Measurements from ENCODE around the gene CDH7. TPM values are rescaled to one million over a fixed set of nuclear protein-coding genes. Genes with fewer than 3 reads are reported as not detected.

The CDH7 gene
- total RNA-seq, 2 donors from 2014 or later, result 0.18 to 0.57 TPM

- H3K9me3 ChIP-seq (ENCODE audit: control insufficient read depth, low read length), result no peaks in the 10 kb centered on the region
- no peak overlapping the region for H3K4me3 ChIP-seq (ENCODE audit: low read length)
- Mint-ChIP-seq H3K4me1 (no peaks in the 10 kb centered on the region), H3K27me3 (ENCODE audit: insufficient read depth) (no peaks in the 10 kb centered on the region), H3K36me3 (ENCODE audit: low read depth) (no peaks in the 10 kb centered on the region), H3K27ac (no peak overlapping the region), H3K9me3 (no peaks in the 10 kb centered on the region), H3K4me3 (no peak overlapping the region)
- no peak overlapping the region for H3K27ac ChIP-seq (ENCODE audit: low read depth, low read length)
- H3K27me3 ChIP-seq (ENCODE audit: control insufficient read depth, insufficient read depth, low read length, poor library complexity, severe bottlenecking), result no peaks in the 10 kb centered on the region
- TF ChIP-seq CTCF (conservative IDR thresholded peaks at IDR 0.05), result no peak
- 95% methylated on average over 2 of the region's 2 CpGs; no CpG with 5 or more reads in 1 of the 2 experiments for WGBS, 2 experiments (ENCODE audit: insufficient coverage in 1 of 2, insufficient read length in 1 of 2)
- H3K4me1 ChIP-seq (ENCODE audit: control insufficient read depth, insufficient read depth, low read length), result no peaks in the 10 kb centered on the region
- no peak for DNase-seq
- no peaks in the 10 kb centered on the region for H3K36me3 ChIP-seq (ENCODE audit: control insufficient read depth, insufficient read depth, low read length)
- no peak overlapping the region for H3K9ac ChIP-seq (ENCODE audit: extremely low read depth, low read length, poor library complexity, severe bottlenecking)
These were observed 11.7 kb downstream of the CDH7 start for GRCh38 chr18:65762556-65762955.

- H3K4me3 ChIP-seq (ENCODE audit: low read length), result no peak overlapping the region
- H3K4me1 ChIP-seq (ENCODE audit: control insufficient read depth, insufficient read depth, low read length), result peaks cover 5% of the 10 kb centered on the region
- WGBS, 2 experiments (ENCODE audit: insufficient coverage in 1 of 2, insufficient read length in 1 of 2), result 86 to 100% methylated on average over 1 to 2 of the region's 2 CpGs
- H3K9me3 Mint-ChIP-seq, result no peaks in the 10 kb centered on the region
- H3K36me3 Mint-ChIP-seq (ENCODE audit: low read depth), result no peaks in the 10 kb centered on the region
- H3K4me1 Mint-ChIP-seq, result peaks cover 12% of the 10 kb centered on the region
- H3K27me3 Mint-ChIP-seq (ENCODE audit: insufficient read depth), result no peaks in the 10 kb centered on the region
- no peak for TF ChIP-seq CTCF (conservative IDR thresholded peaks at IDR 0.05)
- no peak overlapping the region for H3K27ac Mint-ChIP-seq
- no peak overlapping the region for H3K4me3 Mint-ChIP-seq
- DNase-seq, result no peak
- H3K27ac ChIP-seq (ENCODE audit: low read depth, low read length), result no peak overlapping the region
- no peaks in the 10 kb centered on the region for H3K36me3 ChIP-seq (ENCODE audit: control insufficient read depth, insufficient read depth, low read length)
- no peak overlapping the region for H3K9ac ChIP-seq (ENCODE audit: extremely low read depth, low read length, poor library complexity, severe bottlenecking)
- no peaks in the 10 kb centered on the region for H3K27me3 ChIP-seq (ENCODE audit: control insufficient read depth, insufficient read depth, low read length, poor library complexity, severe bottlenecking)
- no peaks in the 10 kb centered on the region for H3K9me3 ChIP-seq (ENCODE audit: control insufficient read depth, low read length)
These were observed 16.6 kb downstream of the CDH7 start for GRCh38 chr18:65767406-65767805.

- H3K36me3 ChIP-seq (ENCODE audit: control insufficient read depth, insufficient read depth, low read length), result no peaks in the 10 kb centered on the region
- no peaks in the 10 kb centered on the region for H3K9me3 Mint-ChIP-seq
- H3K4me1 Mint-ChIP-seq, result peaks cover 12% of the 10 kb centered on the region
These were observed 17.4 kb downstream of the CDH7 start for GRCh38 chr18:65768120-65768778.

More at GRCh38 chr18:65768120-65768778, 17.4 kb downstream of the CDH7 start:
- H3K27ac ChIP-seq (ENCODE audit: low read depth, low read length), result no peak overlapping the region
- H3K9ac ChIP-seq (ENCODE audit: extremely low read depth, low read length, poor library complexity, severe bottlenecking), result no peak overlapping the region
- Mint-ChIP-seq H3K27ac (peak overlapping the region; percentile 20), H3K4me3 (no peak overlapping the region), H3K27me3 (ENCODE audit: insufficient read depth) (no peaks in the 10 kb centered on the region), H3K36me3 (ENCODE audit: low read depth) (no peaks in the 10 kb centered on the region)
- H3K4me1 ChIP-seq (ENCODE audit: control insufficient read depth, insufficient read depth, low read length), result peaks cover 5% of the 10 kb centered on the region
- H3K27me3 ChIP-seq (ENCODE audit: control insufficient read depth, insufficient read depth, low read length, poor library complexity, severe bottlenecking), result no peaks in the 10 kb centered on the region
- DNase-seq, result no peak
- WGBS, 2 experiments (ENCODE audit: insufficient coverage in 1 of 2, insufficient read length in 1 of 2), result 92 to 96% methylated on average over 13 to 15 of the region's 15 CpGs
- no peak for TF ChIP-seq CTCF (conservative IDR thresholded peaks at IDR 0.05)
- no peaks in the 10 kb centered on the region for H3K9me3 ChIP-seq (ENCODE audit: control insufficient read depth, low read length)
- H3K4me3 ChIP-seq (ENCODE audit: low read length), result no peak overlapping the region

All from endodermal cell (in vitro differentiated cells).